H1 (cell line): Measurements from ENCODE around the gene ATP23. TPM values are rescaled to one million over a fixed set of nuclear protein-coding genes. Genes with fewer than 3 reads are reported as not detected.
A peak's percentile ranks its signal among the peaks of the same experiment; 100 is the strongest.

Experiments used
- CTCF ChIA-PET: fragments of 300-600 bp; sonication (Branson Sonifier 250); formaldehyde crosslinking; loops from one replicate; lab custom pipeline; 2021; ENCODE audit not compliant: partially characterized antibody; lab: Charles Lee
- POLR2A ChIA-PET: fragments of 300-600 bp; sonication (Branson Sonifier 250); formaldehyde crosslinking; loops from one replicate; lab custom pipeline; 2021; ENCODE audit warnings: inconsistent platforms; ENCODE audit not compliant: partially characterized antibody; lab: Charles Lee
- DNase-seq, 2 experiments: peaks; one replicate each; pipeline versions ENCODE4 v3.0.0 to v3.0.0-alpha.2; 2010 to 2022; ENCODE audit warnings: low spot score in 2 of 2, low read depth in 1 of 2, mixed read lengths in 1 of 2
- FAIRE-seq: peaks from 2 replicates; lab custom pipeline; 2011; peaks lifted over from hg19 to GRCh38; lab: Jason Lieb, UNC
- H2AFZ ChIP-seq: 2 replicates; pipeline ENCODE4 v1.8.1; 2012; ENCODE audit warnings: low read length, inconsistent platforms
- H2AK5ac ChIP-seq: 2 replicates; pipeline ENCODE4 v1.6.1; 2013; ENCODE audit warnings: low read depth, low read length
- H2BK120ac ChIP-seq: replicated peaks from 2 replicates; pipeline ENCODE3; 2013; ENCODE audit warnings: low read depth, low read length, inconsistent platforms
- H2BK12ac ChIP-seq: 2 replicates; pipeline ENCODE4 v1.6.1; 2013; ENCODE audit warnings: low read depth, low read length
- H2BK15ac ChIP-seq: 2 replicates; pipeline ENCODE4 v1.6.1; 2013; ENCODE audit warnings: low read length
- H2BK20ac ChIP-seq: 2 replicates; pipeline ENCODE4 v1.6.1; 2013; ENCODE audit warnings: low read length
- H2BK5ac ChIP-seq: 2 replicates; pipeline ENCODE4 v1.6.1; 2013; ENCODE audit warnings: low read depth, low read length
- H3K14ac ChIP-seq: 2 replicates; pipeline ENCODE4 v1.6.1; 2013; ENCODE audit warnings: inconsistent platforms; ENCODE audit not compliant: insufficient read length
- H3K18ac ChIP-seq: 2 replicates; pipeline ENCODE4 v1.6.1; 2013; ENCODE audit warnings: low read length; ENCODE audit errors: extremely low read depth
- H3K23ac ChIP-seq: 2 replicates; pipeline ENCODE4 v1.6.1; 2013; ENCODE audit warnings: inconsistent platforms; ENCODE audit not compliant: insufficient read length
- H3K23me2 ChIP-seq: 2 replicates; pipeline ENCODE4 v1.6.1; 2013; ENCODE audit warnings: low read depth, low read length
- H3K27ac ChIP-seq: 2 replicates; pipeline ENCODE4 v1.6.1; 2011; ENCODE audit warnings: low read depth, low read length, inconsistent platforms
- H3K27me3 ChIP-seq, 4 experiments: replicated peaks in 1 of 4; 1 replicate in 1 of 4; 2 replicates in 3 of 4; pipeline versions ENCODE4 v1.6.1 to v1.8.1; 2011 to 2013; ENCODE audit warnings: low read length in 3 of 4, mild to moderate bottlenecking in 3 of 4, inconsistent platforms in 2 of 4, mixed read lengths in 2 of 4, moderate library complexity in 1 of 4; ENCODE audit not compliant: control insufficient read depth in 3 of 4, insufficient read depth in 3 of 4; ENCODE audit errors: extremely low read depth in 1 of 4
- H3K36me3 ChIP-seq, 4 experiments: 2 replicates each; pipeline versions ENCODE4 v1.6.1 to v1.8.1; 2011 to 2013; ENCODE audit warnings: mild to moderate bottlenecking in 4 of 4, low read length in 3 of 4, moderate library complexity in 2 of 4, control low read depth in 1 of 4, inconsistent platforms in 1 of 4; ENCODE audit not compliant: insufficient read depth in 4 of 4, control insufficient read depth in 2 of 4
- H3K4ac ChIP-seq: replicated peaks from 2 replicates; pipeline ENCODE3; 2013; ENCODE audit warnings: low read length, low read depth, mixed read lengths, inconsistent platforms; ENCODE audit not compliant: insufficient read length
- H3K4me1 ChIP-seq, 4 experiments: replicated peaks in 1 of 4; 1 replicate in 1 of 4; 2 replicates in 3 of 4; pipeline versions ENCODE4 v1.6.1 to v1.8.1; 2011 to 2013; ENCODE audit warnings: low read length in 3 of 4, inconsistent platforms in 2 of 4, mixed read lengths in 1 of 4; ENCODE audit not compliant: insufficient read depth in 4 of 4, control insufficient read depth in 3 of 4
- H3K4me2 ChIP-seq, 2 experiments: 2 replicates each; pipeline versions ENCODE4 v1.6.1 to v1.8.1; 2011 to 2013; ENCODE audit warnings: low read depth in 2 of 2, low read length in 2 of 2, control low read depth in 1 of 2, inconsistent platforms in 1 of 2, mild to moderate bottlenecking in 1 of 2; ENCODE audit not compliant: insufficient read depth in 1 of 2
- H3K4me3 ChIP-seq, 4 experiments: fragments of 200-600, 300-600 bp in 1 of 4; sonication (generic), shearing (Covaris generic), sonication (Bioruptor Twin) in 1 of 4; 2 replicates each; pipeline versions ENCODE4 v1.5.1 to v1.8.1; 2011 to 2016; ENCODE audit warnings: low read length in 4 of 4, low read depth in 3 of 4, control low read depth in 2 of 4, inconsistent platforms in 2 of 4, mild to moderate bottlenecking in 2 of 4, mixed read lengths in 1 of 4, moderate library complexity in 1 of 4; ENCODE audit not compliant: insufficient read depth in 2 of 4; ENCODE audit errors: extremely low read depth in 1 of 4
- H3K56ac ChIP-seq: replicated peaks from 2 replicates; pipeline ENCODE3; 2013; ENCODE audit warnings: low read depth, mild to moderate bottlenecking, mixed read lengths, low read length, inconsistent platforms; ENCODE audit not compliant: insufficient read length
- H3K79me1 ChIP-seq: 2 replicates; pipeline ENCODE4 v1.6.1; 2013; ENCODE audit warnings: low read depth, low read length, control low read depth
- H3K79me2 ChIP-seq, 2 experiments: 2 replicates each; pipeline versions ENCODE4 v1.6.1 to v1.8.1; 2012 to 2013; ENCODE audit warnings: low read length in 2 of 2, mild to moderate bottlenecking in 2 of 2, inconsistent platforms in 1 of 2; ENCODE audit not compliant: insufficient read depth in 2 of 2, control insufficient read depth in 1 of 2
- H3K9ac ChIP-seq, 4 experiments: replicated peaks in 1 of 4; 1 replicate in 1 of 4; 2 replicates in 3 of 4; pipeline versions ENCODE4 v1.6.1 to v1.8.1; 2011 to 2013; ENCODE audit warnings: low read depth in 3 of 4, low read length in 3 of 4, control low read depth in 2 of 4, mild to moderate bottlenecking in 2 of 4, moderate library complexity in 2 of 4, inconsistent platforms in 1 of 4; ENCODE audit errors: extremely low read depth in 1 of 4
- H3K9me3 ChIP-seq, 2 experiments: 2 replicates each; pipeline versions ENCODE4 v1.6.1 to v1.8.1; 2012 to 2013; ENCODE audit warnings: mild to moderate bottlenecking in 2 of 2, moderate library complexity in 2 of 2, control low read depth in 1 of 2, inconsistent platforms in 1 of 2, low read depth in 1 of 2, low read length in 1 of 2, mixed read lengths in 1 of 2; ENCODE audit not compliant: insufficient read depth in 2 of 2
- H4K20me1 ChIP-seq, 2 experiments: replicated peaks in 1 of 2; 2 replicates each; pipeline versions ENCODE3 to v1.8.1; 2011 to 2013; ENCODE audit warnings: inconsistent platforms in 2 of 2, low read length in 2 of 2, mild to moderate bottlenecking in 1 of 2; ENCODE audit not compliant: insufficient read depth in 2 of 2, control insufficient read depth in 1 of 2
- H4K5ac ChIP-seq: 2 replicates; pipeline ENCODE4 v1.6.1; 2013; ENCODE audit warnings: low read length, low read depth, mixed read lengths, inconsistent platforms; ENCODE audit not compliant: insufficient read length
- H4K8ac ChIP-seq: 2 replicates; pipeline ENCODE4 v1.8.0; 2013; ENCODE audit warnings: mild to moderate bottlenecking, moderate library complexity, low read length, inconsistent platforms; ENCODE audit not compliant: insufficient read depth; ENCODE audit errors: extremely low read depth
- H4K91ac ChIP-seq: replicated peaks from 2 replicates; pipeline ENCODE3; 2013; ENCODE audit warnings: low read length, mixed read lengths, inconsistent platforms; ENCODE audit not compliant: insufficient read length
- BACH1 ChIP-seq: IDR thresholded peaks from 2 replicates; pipeline ENCODE4 v1.6.1; 2012; ENCODE audit warnings: low read length, improper control_type of control experiment
- CHD2 ChIP-seq: IDR thresholded peaks from 2 replicates; pipeline ENCODE4 v1.6.1; 2012; ENCODE audit warnings: low read length, improper control_type of control experiment
- CTCF ChIP-seq, 3 experiments: IDR thresholded peaks; 1 replicate in 2 of 3; 2 replicates in 1 of 3; pipeline versions ENCODE4 v1.5.1 to v1.6.1; 2011; ENCODE audit warnings: low read length in 3 of 3, mild to moderate bottlenecking in 3 of 3, inconsistent platforms in 2 of 3, low read depth in 1 of 3, moderate library complexity in 1 of 3; ENCODE audit not compliant: insufficient read depth in 1 of 3; ENCODE audit errors: control extremely low read depth in 1 of 3
- GTF2F1 ChIP-seq: IDR thresholded peaks from 2 replicates; pipeline ENCODE4 v1.6.1; 2012; ENCODE audit warnings: low read depth, low read length, improper control_type of control experiment, borderline replicate concordance
- HDAC6 ChIP-seq: IDR thresholded peaks from one replicate; pipeline ENCODE4 v1.7.1; 2012; ENCODE audit warnings: low read depth, mild to moderate bottlenecking, inconsistent platforms, low read length, moderate library complexity
- JUND ChIP-seq: IDR thresholded peaks from 2 replicates; pipeline ENCODE4 v1.6.1; 2011; ENCODE audit warnings: mild to moderate bottlenecking, improper control_type of control experiment, low read length
- KDM1A ChIP-seq: fragments of 200-600, 300-600 bp; sonication (generic); IDR thresholded peaks from 2 replicates; pipeline ENCODE4 v1.7.1; 2016; ENCODE audit warnings: mild to moderate bottlenecking, low read length, borderline replicate concordance
- NANOG ChIP-seq: IDR thresholded peaks from 2 replicates; pipeline ENCODE4 v1.6.1; 2011; ENCODE audit warnings: low read length, low read depth, mild to moderate bottlenecking, inconsistent platforms; ENCODE audit not compliant: insufficient read depth, poor library complexity, severe bottlenecking
- POLR2A ChIP-seq, 2 experiments: IDR thresholded peaks; 1 replicate in 1 of 2; 2 replicates in 1 of 2; pipeline ENCODE4 v1.6.1; 2011; ENCODE audit warnings: low read depth in 2 of 2, low read length in 2 of 2, mild to moderate bottlenecking in 2 of 2; ENCODE audit errors: control extremely low read depth in 1 of 2
- POLR2AphosphoS5 ChIP-seq: IDR thresholded peaks from 2 replicates; pipeline ENCODE4 v1.6.1; 2011; ENCODE audit warnings: low read depth, low read length
- RFX5 ChIP-seq: IDR thresholded peaks from 2 replicates; pipeline ENCODE4 v1.6.1; 2011; ENCODE audit warnings: low read depth, low read length, improper control_type of control experiment, borderline replicate concordance
- YY1 ChIP-seq: IDR thresholded peaks from 2 replicates; pipeline ENCODE4 v1.6.1; 2011; ENCODE audit warnings: low read depth, mild to moderate bottlenecking, low read length
- WGBS, 2 experiments: shearing (Covaris generic) in 1 of 2; methylation state at CpG; one replicate each; pipeline versions ENCODE4 v1.1.6 to v1.1.7; 2013 to 2015; ENCODE audit warnings: low lambda C conversion rate in 2 of 2, mixed read lengths in 2 of 2, inconsistent platforms in 1 of 2, low coverage in 1 of 2, missing lambda C conversion rate in 1 of 2; ENCODE audit not compliant: insufficient replicate concordance in 2 of 2, insufficient coverage in 1 of 2, insufficient read length in 1 of 2; ENCODE audit errors: extremely low coverage in 1 of 2, missing lambda C conversion rate in 1 of 2; 5-methylcytosine and 5-hydroxymethylcytosine counted together
- polyA plus RNA-seq, 7 experiments: library from polyadenylated mRNA; depleted of rRNA in 3 of 7; stranded (reverse) in 5 of 7; unstranded in 2 of 7; fragments of >200 nt in 5 of 7; fragments of 200-250 nt in 2 of 7; gene quantifications; 1 replicate in 5 of 7; 2 replicates in 1 of 7; 4 replicates in 1 of 7; pipeline versions ENCODE4 v1.2.1 to v1.2.3, GENCODE V29; 2011 to 2013; ENCODE audit warnings: missing spikeins in 2 of 7, mixed read lengths in 2 of 7
- total RNA-seq: library from RNA; stranded (reverse); fragmentation: NEBNext Ultra II Directional; extraction: Animal tissue kit (Norgen Biotek cat#: 25700); gene quantifications from 2 replicates; pipeline ENCODE4 v1.2.1, GENCODE V29; 2021

Gene ATP23
- total and polyA plus RNA-seq, 2 of the 8 experiments (the other 6 are each of a cell fraction or from before 2014, with no cell fraction given): 10.2 to 13.5 TPM

DNA sequence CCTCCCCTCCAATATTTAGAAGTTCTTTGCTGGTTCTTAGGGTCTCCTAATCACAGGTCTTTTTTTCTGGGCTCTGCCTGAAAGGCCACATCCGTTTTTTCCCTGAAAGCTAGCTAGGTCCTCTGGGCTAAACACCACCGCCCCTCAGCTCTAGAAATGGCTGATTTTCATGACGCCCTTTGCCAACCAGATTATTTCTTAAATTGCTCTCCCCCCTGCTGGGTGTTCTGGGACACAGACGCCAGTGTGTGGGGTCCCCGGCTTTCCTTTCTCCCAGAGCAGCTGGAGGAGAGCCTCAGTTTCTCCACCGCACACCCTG is 45.3 kb upstream of the ATP23 start:
- H3K79me2 ChIP-seq: no peaks in the 10 kb centered on the region
- CTCF ChIA-PET: interaction anchor here (0.6 to 8.7 kb wide), 20 partner anchors 8 to 908 kb away, joined by 3 to 119 read pairs (median 14); partner anchors contain the start of genes CTDSP2 and CYP27B1
- no peaks in the 10 kb centered on the region for H4K20me1 ChIP-seq
- H3K23ac ChIP-seq: no peak overlapping the region
- H2BK15ac ChIP-seq: peak overlapping the region; percentile 65; the same call in 1 of the 2 replicates
- H3K56ac ChIP-seq: peak overlapping the region; percentile 33
- POLR2A ChIA-PET: interaction anchor here (0.7 to 8.6 kb wide), 9 partner anchors 8 to 1425 kb away, joined by 3 to 181 read pairs (median 10); partner anchors contain the start of gene CTDSP2
- H3K79me1 ChIP-seq: no peaks in the 10 kb centered on the region
- peaks cover 12 to 28% (median 19%) of the 10 kb centered on the region in 4 experiments for H3K4me1 ChIP-seq
- H4K8ac ChIP-seq: peak overlapping the region; percentile 76; the same call in 1 of the 2 replicates
- WGBS, 2 experiments: 47% methylated on average over 6 of the region's 6 CpGs; no CpG with 5 or more reads in 1 of the 2 experiments
- H2BK12ac ChIP-seq: peak overlapping the region; percentile 63; the same call in 1 of the 2 replicates
- peaks cover 4% of the 10 kb centered on the region; the same call in 1 of the 2 replicates for H3K23me2 ChIP-seq
- H3K14ac ChIP-seq: no peak overlapping the region
- peak overlapping the region; percentile 68 to 75 for H3K4me2 ChIP-seq
- peak overlapping the region in 1 of 4 experiments; percentile 21; a peak in 1 of 7 replicates for H3K9ac ChIP-seq
- no peak overlapping the region for H4K5ac ChIP-seq
- H3K36me3 ChIP-seq: no peaks in the 10 kb centered on the region
- no peak overlapping the region for H2BK120ac ChIP-seq
- H3K18ac ChIP-seq: peak overlapping the region; percentile 60
- H3K27ac ChIP-seq: no peak overlapping the region
- peak overlapping the region; percentile 80; the same call in 1 of the 2 replicates for H2BK20ac ChIP-seq
- H3K4ac ChIP-seq: no peak overlapping the region
- H2AFZ ChIP-seq: no peak overlapping the region
- no peaks in the 10 kb centered on the region for H3K9me3 ChIP-seq
- no peak for DNase-seq
- no peak overlapping the region for H2BK5ac ChIP-seq
- peak overlapping the region; percentile 76 for H4K91ac ChIP-seq
- FAIRE-seq: no peak
- H3K4me3 ChIP-seq: peak overlapping the region; percentile 24 to 64 (median 54); a peak in 7 of 8 replicates
- peaks cover 0 to 10% (median 8%) of the 10 kb centered on the region in 4 experiments; a peak in 4 of 7 replicates for H3K27me3 ChIP-seq
- 0 out of 2 replicates have a peak overlapping the region, but pooled peaks have one; percentile 65 for H2AK5ac ChIP-seq
- TF ChIP-seq YY1 (no peak), RFX5 (no peak), JUND (no peak), POLR2A (IDR thresholded peaks at IDR 0.05; ENCODE audit: control extremely low read depth in 1 of 2, low read depth in 2 of 2, low read length in 2 of 2) (no peak), HDAC6 (no peak), GTF2F1 (no peak), NANOG (no peak), BACH1 (no peak), CHD2 (no peak), POLR2AphosphoS5 (no peak), KDM1A (no peak), CTCF (IDR thresholded peaks at IDR 0.05; ENCODE audit: control extremely low read depth in 1 of 3, insufficient read depth in 1 of 3, low read depth in 1 of 3, low read length in 3 of 3) (no peak)
